IMR-90 (cell line): ENCODE measurements around the gene TM2D3. TPM values are rescaled to one million over a fixed set of nuclear protein-coding genes. Genes with fewer than 3 reads are reported as not detected.

Source experiments
- ATAC-seq: fragments of 200-7000 bp; cut with Tn5 transposase; 2 replicates; pipeline ENCODE4 v1.9.1; 2020; ENCODE audit warnings: low read depth, mild to moderate bottlenecking, moderate library complexity
- BruUV-seq: library from RNA; stranded (reverse); fragments of 400-500 nt; replicated peaks from 2 replicates; lab custom pipeline; 2021; lab: Mats Ljungman, UMichigan
- CTCF ChIA-PET: fragments of 300-600 bp; formaldehyde crosslinking; extraction: SDS; loops from one replicate; lab custom pipeline; 2021; ENCODE audit warnings: antibody characterized with exemption; lab: Yijun Ruan, JAX
- POLR2A ChIA-PET: fragments of 300-600 bp; sonication (Branson Sonifier 250); formaldehyde crosslinking; loops from one replicate; lab custom pipeline; 2022; ENCODE audit warnings: antibody characterized with exemption; ENCODE audit not compliant: unreplicated experiment; lab: Charles Lee
- DNase-seq: peaks from one replicate; pipeline ENCODE4 v3.0.0; 2013
- H2AFZ ChIP-seq: replicated peaks from 2 replicates; pipeline ENCODE3; 2013; ENCODE audit warnings: low read length, mild to moderate bottlenecking; ENCODE audit not compliant: poor library complexity
- H2AK5ac ChIP-seq: 2 replicates; pipeline ENCODE4 v1.6.1; 2013; ENCODE audit warnings: low read depth, low read length, inconsistent platforms
- H2AK9ac ChIP-seq: replicated peaks from 2 replicates; pipeline ENCODE3; 2013; ENCODE audit warnings: mild to moderate bottlenecking, low read depth, low read length, moderate library complexity; ENCODE audit not compliant: poor library complexity
- H2BK120ac ChIP-seq: 2 replicates; pipeline ENCODE4 v1.6.1; 2013; ENCODE audit warnings: low read depth, low read length, inconsistent platforms
- H2BK15ac ChIP-seq: 3 replicates; pipeline ENCODE4 v1.6.1; 2013; ENCODE audit warnings: low read depth, low read length, inconsistent platforms
- H2BK20ac ChIP-seq: 2 replicates; pipeline ENCODE4 v1.6.1; 2013; ENCODE audit warnings: low read depth, mild to moderate bottlenecking, inconsistent platforms, low read length, moderate library complexity
- H2BK5ac ChIP-seq: 2 replicates; pipeline ENCODE4 v1.6.1; 2013; ENCODE audit warnings: mild to moderate bottlenecking, low read depth, low read length, inconsistent platforms; ENCODE audit not compliant: poor library complexity, severe bottlenecking
- H3K14ac ChIP-seq: replicated peaks from 2 replicates; pipeline ENCODE4 v1.6.1; 2013; ENCODE audit warnings: low read depth, low read length, inconsistent platforms
- H3K18ac ChIP-seq: 2 replicates; pipeline ENCODE4 v1.6.1; 2013; ENCODE audit warnings: low read depth, low read length, control low read depth
- H3K23ac ChIP-seq: 2 replicates; pipeline ENCODE4 v1.6.1; 2013; ENCODE audit warnings: low read depth, low read length, inconsistent platforms
- H3K27ac ChIP-seq: 2 replicates; pipeline ENCODE4 v1.5.1; 2013; ENCODE audit warnings: mild to moderate bottlenecking, control low read depth, low read length; ENCODE audit not compliant: insufficient read depth
- H3K27me3 ChIP-seq: 2 replicates; pipeline ENCODE4 v1.6.1; 2013; ENCODE audit warnings: low read length; ENCODE audit not compliant: control insufficient read depth, insufficient read depth
- H3K36me3 ChIP-seq: 2 replicates; pipeline ENCODE4 v1.6.1; 2013; ENCODE audit warnings: low read length, mixed read lengths; ENCODE audit not compliant: control insufficient read depth, insufficient read depth
- H3K4ac ChIP-seq: 2 replicates; pipeline ENCODE4 v1.6.1; 2013; ENCODE audit warnings: low read depth, low read length, inconsistent platforms
- H3K4me1 ChIP-seq: 2 replicates; pipeline ENCODE4 v1.6.1; 2013; ENCODE audit warnings: low read length, mixed read lengths; ENCODE audit not compliant: control insufficient read depth, insufficient read depth
- H3K4me2 ChIP-seq: 2 replicates; pipeline ENCODE4 v1.6.1; 2013; ENCODE audit warnings: low read depth, mild to moderate bottlenecking, control low read depth, low read length, moderate library complexity
- H3K4me3 ChIP-seq: 2 replicates; pipeline ENCODE4 v1.5.1; 2013; ENCODE audit warnings: low read depth, mild to moderate bottlenecking, control low read depth, low read length, moderate library complexity; ENCODE audit not compliant: insufficient read depth
- H3K56ac ChIP-seq: 2 replicates; pipeline ENCODE4 v1.6.1; 2013; ENCODE audit warnings: low read length, inconsistent platforms; ENCODE audit not compliant: insufficient read depth; ENCODE audit errors: extremely low read depth
- H3K79me1 ChIP-seq, 2 experiments: 2 replicates each; pipeline ENCODE4 v1.6.1; 2013; ENCODE audit warnings: low read length in 2 of 2, inconsistent platforms in 1 of 2, low read depth in 1 of 2
- H3K9ac ChIP-seq: 2 replicates; pipeline ENCODE4 v1.6.1; 2013; ENCODE audit warnings: low read depth, low read length, control low read depth
- H3K9me1 ChIP-seq: 2 replicates; pipeline ENCODE4 v1.6.1; 2013; ENCODE audit warnings: low read length, inconsistent platforms; ENCODE audit not compliant: insufficient read depth
- H3K9me3 ChIP-seq: 2 replicates; pipeline ENCODE4 v1.6.1; 2013; ENCODE audit warnings: low read length; ENCODE audit not compliant: control insufficient read depth, insufficient read depth
- H4K20me1 ChIP-seq: 2 replicates; pipeline ENCODE4 v1.6.1; 2013; ENCODE audit warnings: low read length, inconsistent platforms; ENCODE audit not compliant: insufficient read depth
- H4K5ac ChIP-seq: 2 replicates; pipeline ENCODE4 v1.6.1; 2013; ENCODE audit warnings: mild to moderate bottlenecking, low read depth, low read length, control low read depth
- H4K8ac ChIP-seq, 2 experiments: 2 replicates each; pipeline ENCODE4 v1.6.1; 2013; ENCODE audit warnings: low read depth in 2 of 2, low read length in 2 of 2, control low read depth in 1 of 2, inconsistent platforms in 1 of 2
- H4K91ac ChIP-seq: 2 replicates; pipeline ENCODE4 v1.6.1; 2013; ENCODE audit warnings: low read depth, low read length, inconsistent platforms; ENCODE audit not compliant: insufficient read depth
- BHLHE40 ChIP-seq: fragments of 150-350 bp; IDR thresholded peaks from 2 replicates; pipeline ENCODE4 v1.6.1; 2016; ENCODE audit warnings: mild to moderate bottlenecking, low read depth, low read length
- NFE2L2 ChIP-seq: fragments of 150-350 bp; IDR thresholded peaks from 2 replicates; pipeline ENCODE4 v1.6.1; 2016; ENCODE audit warnings: low read depth, mild to moderate bottlenecking, low read length
- POLR2A ChIP-seq: IDR thresholded peaks from 2 replicates; pipeline ENCODE4 v1.6.1; 2012; ENCODE audit warnings: mild to moderate bottlenecking, low read depth, low read length
- RAD21 ChIP-seq: IDR thresholded peaks from 2 replicates; pipeline ENCODE4 v1.6.1; 2012; ENCODE audit warnings: low read length, improper control_type of control experiment
- RCOR1 ChIP-seq: IDR thresholded peaks from 2 replicates; pipeline ENCODE4 v1.6.1; 2012; ENCODE audit warnings: mild to moderate bottlenecking, low read length, improper control_type of control experiment; ENCODE audit not compliant: insufficient replicate concordance
- RFX5 ChIP-seq: IDR thresholded peaks from 2 replicates; pipeline ENCODE4 v1.8.0; 2012; ENCODE audit warnings: low read depth, mild to moderate bottlenecking, low read length, moderate library complexity
- WGBS, 2 experiments: methylation state at CpG; one replicate each; pipeline versions ENCODE4 v1.1.5 to v1.1.7; 2013; ENCODE audit warnings: missing lambda C conversion rate in 2 of 2; ENCODE audit not compliant: insufficient read length in 1 of 2; ENCODE audit errors: extremely low coverage in 2 of 2; 5-methylcytosine and 5-hydroxymethylcytosine counted together
- dilution Hi-C: fragments of 300-500 bp; cut with HindIII; formaldehyde crosslinking; loops from one replicate; pipeline ENCODE4 v1.14.3; 2018; ENCODE audit warnings: low sequenced_read_pairs; ENCODE audit not compliant: unreplicated experiment
- in situ Hi-C: fragments of 300-500 bp; cut with MboI; formaldehyde crosslinking; loops from 3 replicates; pipeline ENCODE4 v1.14.3; 2019; ENCODE audit warnings: low sequenced_read_pairs, inconsistent platforms, mixed read lengths
- intact Hi-C: fragments of 100-400 bp; cut with micrococcal nuclease; formaldehyde crosslinking; loops from 2 replicates; pipeline ENCODE4 v1.10.0; 2022
- polyA plus RNA-seq, 3 experiments: library from polyadenylated mRNA; depleted of rRNA; stranded (reverse); fragments of >200 nt; gene quantifications; 2 replicates each; pipeline ENCODE4 v1.2.3, GENCODE V29; 2012; ENCODE audit warnings: low replicate concordance in 1 of 3
- total RNA-seq: library from RNA; depleted of rRNA; stranded (reverse); fragments of >200 nt; gene quantifications from 2 replicates; pipeline ENCODE4 v1.2.3, GENCODE V29; 2012
- TF ChIP-seq, protein P1 (sequence below): conservative IDR thresholded peaks from 2 replicates; pipeline ENCODE4 v1.5.1; 2012; ENCODE audit warnings: mild to moderate bottlenecking, low read depth, low read length, improper control_type of control experiment

Gene TM2D3
- total and polyA plus RNA-seq, 2 of the 4 experiments (the other 2 are of a cell fraction), result 27.4 to 34.5 TPM

DNA sequence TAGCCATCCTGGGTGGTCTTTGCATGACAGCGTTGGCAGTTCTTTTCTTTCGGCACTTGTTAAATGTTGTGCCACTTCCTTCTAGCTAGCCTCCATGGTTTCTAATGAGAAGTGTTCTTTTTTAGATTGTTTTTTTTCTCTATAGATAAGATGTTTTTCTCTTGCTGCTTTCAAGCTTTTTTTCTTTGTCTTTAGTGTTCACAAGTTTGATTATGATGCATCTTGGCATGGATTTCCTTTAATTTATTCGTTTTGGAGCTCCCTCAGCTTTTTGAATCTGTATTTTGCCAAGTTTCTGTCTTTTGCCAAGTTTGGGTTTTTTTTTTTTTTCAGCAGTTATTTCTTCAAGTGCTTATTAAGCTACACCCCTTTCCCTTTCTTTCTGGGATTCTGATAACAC, 53.1 kb downstream of the TM2D3 start:
- no peak overlapping the region for H2BK20ac ChIP-seq
- H3K9me3 ChIP-seq, result no peaks in the 10 kb centered on the region; the same call in 1 of the 2 replicates
- no peak overlapping the region for H2BK15ac ChIP-seq
- no peak overlapping the region for H3K4ac ChIP-seq
- H3K18ac ChIP-seq, result no peak overlapping the region
- in situ Hi-C loops (no loop called here), intact Hi-C loops (no loop called here), dilution Hi-C loops (no loop called here)
- H3K4me2 ChIP-seq, result no peak overlapping the region
- DNase-seq (no peak), ATAC-seq (no peak)
- BruUV-seq, result no TSS peak
- no peak overlapping the region for H2AFZ ChIP-seq
- H4K5ac ChIP-seq, result no peak overlapping the region
- no peak for TF ChIP-seq RCOR1
- no peak for TF ChIP-seq RFX5
- TF ChIP-seq RAD21, result no peak
- TF ChIP-seq BHLHE40, result no peak
- TF ChIP-seq, protein P1, sequence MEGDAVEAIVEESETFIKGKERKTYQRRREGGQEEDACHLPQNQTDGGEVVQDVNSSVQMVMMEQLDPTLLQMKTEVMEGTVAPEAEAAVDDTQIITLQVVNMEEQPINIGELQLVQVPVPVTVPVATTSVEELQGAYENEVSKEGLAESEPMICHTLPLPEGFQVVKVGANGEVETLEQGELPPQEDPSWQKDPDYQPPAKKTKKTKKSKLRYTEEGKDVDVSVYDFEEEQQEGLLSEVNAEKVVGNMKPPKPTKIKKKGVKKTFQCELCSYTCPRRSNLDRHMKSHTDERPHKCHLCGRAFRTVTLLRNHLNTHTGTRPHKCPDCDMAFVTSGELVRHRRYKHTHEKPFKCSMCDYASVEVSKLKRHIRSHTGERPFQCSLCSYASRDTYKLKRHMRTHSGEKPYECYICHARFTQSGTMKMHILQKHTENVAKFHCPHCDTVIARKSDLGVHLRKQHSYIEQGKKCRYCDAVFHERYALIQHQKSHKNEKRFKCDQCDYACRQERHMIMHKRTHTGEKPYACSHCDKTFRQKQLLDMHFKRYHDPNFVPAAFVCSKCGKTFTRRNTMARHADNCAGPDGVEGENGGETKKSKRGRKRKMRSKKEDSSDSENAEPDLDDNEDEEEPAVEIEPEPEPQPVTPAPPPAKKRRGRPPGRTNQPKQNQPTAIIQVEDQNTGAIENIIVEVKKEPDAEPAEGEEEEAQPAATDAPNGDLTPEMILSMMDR, result no peak
- TF ChIP-seq POLR2A, result no peak
- no peak for TF ChIP-seq NFE2L2
- no peaks in the 10 kb centered on the region for H3K79me1 ChIP-seq
- H3K27me3 ChIP-seq, result peaks cover 13% of the 10 kb centered on the region
- H4K8ac ChIP-seq, result no peak overlapping the region
- H3K56ac ChIP-seq, result no peak overlapping the region
- H4K20me1 ChIP-seq, result no peaks in the 10 kb centered on the region
- H4K91ac ChIP-seq, result no peak overlapping the region
- H3K4me3 ChIP-seq, result no peak overlapping the region
- POLR2A ChIA-PET, result no interaction called here
- no CpG with 5 or more reads among the region's 3 CpGs for WGBS, 2 experiments
- H3K4me1 ChIP-seq, result no peaks in the 10 kb centered on the region
- H2AK5ac ChIP-seq, result no peak overlapping the region
- H3K14ac ChIP-seq, result no peak overlapping the region
- no peaks in the 10 kb centered on the region for H3K36me3 ChIP-seq
- CTCF ChIA-PET, result no interaction called here
- H2BK5ac ChIP-seq, result no peak overlapping the region
- H3K27ac ChIP-seq, result no peak overlapping the region
- no peak overlapping the region for H3K9ac ChIP-seq
- no peaks in the 10 kb centered on the region for H3K9me1 ChIP-seq
- no peak overlapping the region for H2BK120ac ChIP-seq
- H2AK9ac ChIP-seq, result no peak overlapping the region
- H3K23ac ChIP-seq, result no peak overlapping the region
